Hematopoietic multipotent progenitor cell (in vitro differentiated cells): ENCODE measurements around the gene GPR26. TPM values are rescaled to one million over a fixed set of nuclear protein-coding genes. Genes with fewer than 3 reads are reported as not detected.
"Not testable (repeated sequence)": the region's sequence is repeated elsewhere in the genome, so short reads cannot be mapped to it uniquely, and the experiment has no call there.

Source experiments
- DNase-seq, 3 donors: peaks; one replicate each; pipeline ENCODE4 v3.0.0-alpha.2; 2011 to 2015; ENCODE audit warnings: low read depth in 2 of 3, low spot score in 2 of 3
- total RNA-seq: library from RNA; depleted of rRNA; stranded (reverse); fragments of >200 nt; gene quantifications from one replicate; pipeline ENCODE4 v1.2.3, GENCODE V29; 2012

GPR26 gene
- total RNA-seq, 1 donor = under 0.01 TPM

DNA sequence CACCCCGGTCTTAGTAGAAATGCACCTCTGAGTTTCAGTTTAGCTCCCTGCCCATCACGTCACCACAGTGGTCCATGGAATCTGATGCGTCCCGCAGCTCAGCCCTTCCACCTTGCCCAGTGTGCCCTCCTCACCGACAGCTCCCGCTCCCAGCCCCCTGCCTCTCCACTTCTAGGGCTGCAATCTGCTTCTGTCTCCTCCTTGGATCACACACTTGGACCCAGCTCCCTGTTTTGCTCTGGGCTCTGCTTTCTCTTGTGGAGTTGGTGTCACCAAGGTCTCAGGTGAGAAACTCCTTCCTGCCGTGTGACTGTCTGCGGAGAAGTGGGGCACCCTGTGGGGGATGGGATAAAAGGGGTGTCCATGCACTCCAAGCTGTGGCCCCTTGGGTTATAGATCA, 37.9 kb downstream of the GPR26 start:
- no peak for DNase-seq

DNA sequence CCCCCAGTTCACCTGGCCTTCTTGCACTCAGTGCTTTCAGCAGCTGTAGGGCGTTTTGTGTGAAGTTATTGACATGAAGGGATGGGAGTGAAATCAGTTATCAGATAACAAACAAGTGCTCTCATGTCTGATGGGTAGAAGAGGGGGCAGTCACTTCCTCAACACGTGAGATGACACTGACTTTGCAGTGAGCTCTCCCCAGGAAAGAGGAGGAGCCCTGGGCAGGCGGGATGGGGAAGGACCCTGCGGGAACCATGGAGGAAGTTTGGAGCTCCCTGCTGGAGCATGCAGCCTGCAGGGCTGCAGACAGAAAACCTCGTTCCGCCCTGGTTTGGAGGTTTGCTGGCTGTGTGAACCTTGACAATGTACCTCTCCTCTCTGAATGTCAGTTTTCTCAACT, 38.7 kb downstream of the GPR26 start:
- DNase-seq = no peak

GRCh38 chr10:123706236-123706635, 40.1 kb downstream of the GPR26 start:
- no peak for DNase-seq

- DNase-seq = no peak
These were observed 49.4 kb downstream of the GPR26 start for GRCh38 chr10:123715546-123715945.

GRCh38 chr10:123717336-123717735, 51.2 kb downstream of the GPR26 start:
- DNase-seq = no peak

- DNase-seq = no peak
These were observed 52.4 kb downstream of the GPR26 start for GRCh38 chr10:123718544-123719060.

DNA sequence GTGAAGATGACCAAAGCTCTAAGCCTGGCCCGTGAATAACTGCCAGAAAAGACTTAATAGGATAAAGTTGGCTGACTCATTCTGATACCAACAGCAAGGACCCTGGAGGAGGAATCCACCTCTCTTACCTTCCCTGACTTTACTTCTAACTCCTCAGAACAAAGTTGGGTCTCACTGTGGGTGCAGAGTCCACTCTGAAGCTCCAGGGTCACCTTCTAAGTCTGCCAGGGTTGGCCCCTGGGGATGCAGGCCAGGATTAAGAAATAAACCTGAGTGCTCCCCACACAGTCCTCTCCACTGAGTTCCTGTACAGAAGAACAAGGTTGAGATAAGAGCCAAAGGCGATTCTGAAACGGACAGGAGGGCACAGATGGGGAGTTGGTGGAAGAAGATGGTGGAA, 54.4 kb downstream of the GPR26 start:
- no peak for DNase-seq

DNA sequence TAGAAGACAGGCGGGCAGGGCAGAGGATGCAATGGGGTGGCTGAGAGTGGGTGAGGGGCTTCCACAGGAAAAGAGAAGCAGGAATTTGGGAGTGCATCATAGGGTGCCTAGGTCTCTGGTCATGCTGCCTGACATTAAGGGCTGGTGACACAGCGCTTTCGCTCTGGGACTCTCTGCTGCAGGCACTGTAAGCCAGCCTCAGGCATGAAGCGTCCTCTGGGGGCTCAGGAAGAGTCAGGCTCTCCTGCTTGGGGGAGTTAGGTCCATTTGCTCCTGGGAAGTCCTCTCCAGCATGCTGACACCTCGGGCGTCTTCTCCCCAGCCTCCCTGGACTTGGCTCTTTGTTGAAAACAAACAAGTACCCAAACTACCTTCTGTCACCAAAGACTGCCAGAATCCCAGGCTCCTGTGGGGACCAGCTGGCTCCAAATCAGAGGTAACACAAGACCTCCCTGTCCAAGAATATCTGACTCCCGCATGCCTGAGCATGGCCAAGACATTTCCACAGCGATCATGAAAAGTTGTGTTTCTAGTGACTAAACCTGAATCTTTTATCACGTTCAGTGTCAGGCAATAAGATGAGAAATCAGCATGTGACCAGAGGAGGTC, 55.4 kb downstream of the GPR26 start:
- no peak for DNase-seq

GRCh38 chr10:123722351-123722750, 56.2 kb downstream of the GPR26 start:
- DNase-seq = no peak

GRCh38 chr10:123724747-123725146, 58.6 kb downstream of the GPR26 start:
- no peak for DNase-seq

GRCh38 chr10:123726381-123726780, 60.2 kb downstream of the GPR26 start:
- no peak for DNase-seq

GRCh38 chr10:123726836-123727235, 60.7 kb downstream of the GPR26 start:
- no peak for DNase-seq

- no peak for DNase-seq
These were observed 63.4 kb downstream of the GPR26 start for GRCh38 chr10:123729523-123729922.

DNA sequence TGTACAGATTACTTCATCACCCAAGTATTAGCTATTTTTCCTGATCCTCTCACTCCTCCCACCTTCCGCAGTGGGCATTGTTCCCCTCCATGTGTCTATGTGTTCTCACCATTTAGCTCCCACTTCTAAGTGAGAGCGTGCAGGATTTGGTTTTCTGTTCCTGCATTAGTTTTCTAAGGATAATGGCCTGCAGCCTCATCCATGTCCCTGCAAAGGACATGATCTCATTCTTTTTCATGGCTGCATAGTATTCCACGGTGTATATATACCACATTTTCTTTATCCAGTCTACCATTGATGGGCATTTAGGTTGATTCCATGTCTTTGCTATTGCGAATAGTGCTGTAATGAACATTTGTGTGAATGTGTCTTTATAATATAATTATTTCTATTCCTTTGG, 70.8 kb downstream of the GPR26 start:
- DNase-seq = not testable (repeated sequence)

GRCh38 chr10:123741146-123741545, 75.0 kb downstream of the GPR26 start:
- no peak for DNase-seq

DNA sequence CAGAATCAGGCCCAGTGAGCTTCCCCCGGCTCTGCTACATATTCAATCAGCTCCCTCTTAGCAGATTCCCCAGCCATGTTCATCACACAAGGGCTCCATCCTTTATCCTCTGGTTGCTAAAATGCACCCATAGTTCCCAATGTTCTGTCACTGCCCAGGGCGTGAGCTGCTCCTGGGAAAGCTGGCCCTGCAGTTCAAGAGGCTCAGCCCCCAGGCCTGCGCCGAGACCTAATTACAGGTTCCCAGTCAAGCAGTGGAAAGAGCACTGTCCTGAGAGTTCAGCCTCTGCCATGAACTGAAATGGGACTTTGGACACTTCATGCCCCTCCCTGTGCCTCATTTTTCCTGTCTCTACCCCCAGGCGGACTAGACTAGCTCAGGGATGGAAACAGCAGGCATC, 75.6 kb downstream of the GPR26 start:
- no peak for DNase-seq

DNA sequence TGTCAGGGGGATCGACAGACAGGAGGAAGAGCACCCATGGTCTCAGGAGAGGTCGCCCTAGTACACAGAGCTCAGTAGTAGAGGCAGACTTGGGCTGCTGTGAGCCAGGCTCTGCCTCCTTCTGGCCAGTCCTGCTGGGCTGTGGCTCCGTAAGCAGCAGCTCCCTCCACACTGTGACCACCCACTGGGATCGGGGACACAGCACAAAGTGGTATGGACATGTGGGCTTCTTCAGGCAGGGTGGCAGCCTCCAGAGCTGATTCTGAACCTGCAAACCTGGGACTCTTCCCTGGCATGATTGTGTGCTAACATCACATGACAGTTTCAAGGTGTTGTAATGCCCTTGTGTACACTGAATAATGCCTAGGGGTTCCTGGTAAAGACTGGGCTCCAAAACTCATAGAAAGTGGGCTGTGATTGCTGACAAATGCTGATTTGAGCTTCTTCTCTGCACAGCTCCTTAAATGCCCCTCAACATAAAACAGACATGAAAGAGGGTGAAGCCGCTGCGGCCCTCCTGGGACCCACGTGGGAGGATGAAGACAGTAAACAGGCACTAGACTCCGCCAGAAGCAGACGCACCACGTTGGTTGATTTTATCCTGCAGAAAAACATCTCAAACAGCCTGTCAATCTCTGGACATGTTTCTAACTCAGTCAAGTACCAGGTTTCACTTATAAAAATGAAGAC, 76.7 kb downstream of the GPR26 start:
- DNase-seq = no peak

DNA sequence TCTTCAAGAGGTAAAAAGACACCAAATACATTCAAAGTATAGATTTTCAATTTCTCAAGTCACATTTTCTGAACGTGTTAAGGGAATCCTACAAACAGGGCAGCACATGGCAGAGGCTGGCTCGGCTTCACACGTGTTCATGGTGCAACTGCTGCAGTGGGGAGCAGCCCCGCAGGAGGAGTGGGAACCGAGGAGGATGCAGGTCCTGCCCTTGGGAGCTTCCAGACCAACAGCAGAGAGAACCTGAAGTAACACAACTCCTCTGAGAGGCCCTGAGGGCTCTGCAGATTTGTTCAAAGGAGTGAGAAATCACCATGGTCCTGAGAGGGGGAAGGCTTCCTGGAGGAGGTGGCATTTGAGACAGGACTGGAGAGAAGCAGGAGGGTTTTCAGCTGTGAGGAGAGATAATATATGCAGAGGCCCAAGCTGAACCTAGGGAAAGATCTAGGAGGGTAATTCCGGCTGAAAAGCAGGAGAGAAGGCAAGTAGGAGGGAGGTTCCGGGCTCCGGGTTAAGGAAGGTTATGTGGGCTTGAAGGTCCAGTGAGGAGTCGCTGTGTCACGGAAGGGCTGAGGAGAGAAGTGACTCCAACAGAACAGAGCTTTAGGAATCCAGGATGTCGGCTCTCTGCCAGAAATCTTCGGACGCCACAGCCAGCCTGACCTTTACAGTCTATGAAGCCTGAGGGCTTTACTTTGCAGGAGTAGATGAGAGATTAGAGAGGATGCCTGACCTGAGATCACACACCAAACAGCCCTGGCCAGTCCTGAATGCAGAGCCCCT, 77.5 kb downstream of the GPR26 start:
- DNase-seq = no peak

GRCh38 chr10:123744224-123744536, 78.0 kb downstream of the GPR26 start:
- no peak for DNase-seq
